Suppressor macrophage treated with lipopolysaccharide for 4 hours (primary cell): Measurements from ENCODE around the gene TMEM132A.
A peak's percentile ranks its signal among the peaks of the same experiment; 100 is the strongest.

Experiments
- DNase-seq: peaks from one replicate; pipeline ENCODE4 v3.0.0-alpha.2; 2020

The TMEM132A gene

GRCh38 chr11:60923800-60924109 is 505 bp upstream of the TMEM132A start:
- no peak for DNase-seq

GRCh38 chr11:60924906-60925853 is 920 bp downstream of the TMEM132A start:
- DNase-seq: no peak

GRCh38 chr11:60925868-60926267 is 1.6 kb downstream of the TMEM132A start:
- DNase-seq: peak; percentile 89

- no peak for DNase-seq
Measured at GRCh38 chr11:60926500-60926899, 2.2 kb downstream of the TMEM132A start.

DNA sequence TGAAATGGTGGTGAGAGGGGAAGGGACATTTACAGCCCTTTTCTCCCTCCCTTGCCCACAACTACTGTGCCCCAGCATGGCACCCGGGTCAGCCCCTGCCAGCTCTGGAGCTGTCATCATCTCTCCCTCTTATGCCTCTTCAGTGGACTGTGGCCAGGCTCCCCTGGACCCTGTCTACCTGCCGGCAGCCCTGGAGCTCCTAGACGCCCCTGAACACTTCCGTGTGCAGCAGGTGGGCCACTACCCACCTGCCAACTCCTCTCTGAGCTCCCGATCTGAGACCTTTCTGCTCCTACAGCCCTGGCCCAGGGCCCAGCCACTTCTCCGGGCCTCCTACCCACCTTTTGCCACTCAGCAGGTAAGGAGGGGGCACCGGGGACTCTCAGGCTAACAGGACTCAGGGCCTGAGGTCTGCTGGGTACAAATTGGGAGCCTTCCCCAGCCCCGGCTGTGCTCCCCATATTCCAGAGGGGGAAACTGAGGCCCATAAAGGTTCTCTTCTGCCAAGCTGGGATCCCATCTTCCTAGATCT is 2.9 kb downstream of the TMEM132A start:
- DNase-seq: no peak

GRCh38 chr11:60927600-60927999 is 3.3 kb downstream of the TMEM132A start:
- DNase-seq: no peak

DNA sequence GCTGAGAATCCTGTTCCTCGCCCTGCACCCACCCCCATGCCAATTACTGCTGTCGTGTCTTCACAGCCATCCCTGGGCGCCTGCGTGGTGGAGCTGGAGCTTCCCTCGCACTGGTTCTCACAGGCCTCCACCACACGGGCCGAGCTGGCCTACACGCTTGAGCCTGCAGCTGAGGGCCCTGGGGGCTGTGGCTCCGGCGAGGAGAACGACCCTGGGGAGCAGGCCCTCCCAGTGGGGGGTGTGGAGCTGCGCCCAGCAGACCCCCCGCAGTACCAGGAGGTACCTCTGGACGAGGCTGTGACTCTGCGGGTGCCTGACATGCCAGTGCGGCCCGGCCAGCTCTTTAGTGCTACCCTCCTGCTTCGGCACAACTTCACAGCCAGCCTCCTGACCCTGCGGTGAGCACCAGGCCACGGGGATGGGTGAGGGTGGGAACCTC is 4.3 kb downstream of the TMEM132A start:
- no peak for DNase-seq

DNA sequence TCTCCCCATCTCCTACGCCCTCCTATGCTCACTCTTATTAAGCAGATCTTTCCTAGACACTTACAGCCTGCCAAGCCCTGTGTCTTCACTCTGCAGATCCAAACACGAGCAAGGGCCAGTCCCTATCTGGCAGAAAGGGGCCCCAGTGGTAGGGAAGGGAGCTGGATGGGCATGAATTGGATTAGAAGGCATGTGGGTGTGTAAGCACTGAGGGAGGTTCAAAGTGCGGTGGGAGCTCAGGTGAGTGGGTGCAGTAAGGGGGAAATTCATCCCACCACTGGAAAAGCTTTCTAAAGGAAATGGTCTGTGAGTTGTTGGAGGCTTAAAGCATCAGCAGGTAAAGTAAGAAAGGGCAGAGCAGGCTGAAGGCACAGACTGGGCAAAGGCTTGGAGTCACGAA is 5.5 kb downstream of the TMEM132A start:
- no peak for DNase-seq

- no peak for DNase-seq
Measured at GRCh38 chr11:60930394-60930793, 6.1 kb downstream of the TMEM132A start.

DNA sequence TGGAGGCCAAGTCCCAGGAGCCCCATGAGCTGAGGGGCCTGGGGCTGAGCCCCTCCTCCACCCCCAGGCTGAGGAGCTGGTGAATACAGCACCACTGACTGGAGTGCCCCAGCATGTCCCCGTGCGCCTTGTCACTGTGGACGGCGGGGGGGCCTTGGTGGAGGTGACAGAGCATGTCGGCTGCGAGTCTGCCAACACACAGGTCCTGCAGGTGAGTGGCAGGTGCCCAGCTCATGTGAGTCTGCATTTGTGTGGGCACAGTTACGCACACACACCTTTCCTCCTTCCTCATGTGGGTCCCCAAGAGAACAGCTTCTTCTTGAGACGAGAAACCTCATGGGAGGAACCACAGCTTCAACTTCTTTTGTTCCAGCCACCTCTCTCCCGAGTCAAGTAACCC is 7.7 kb downstream of the TMEM132A start:
- no peak for DNase-seq

- no peak for DNase-seq
Measured at GRCh38 chr11:60932605-60933356, 8.5 kb downstream of the TMEM132A start.

DNA sequence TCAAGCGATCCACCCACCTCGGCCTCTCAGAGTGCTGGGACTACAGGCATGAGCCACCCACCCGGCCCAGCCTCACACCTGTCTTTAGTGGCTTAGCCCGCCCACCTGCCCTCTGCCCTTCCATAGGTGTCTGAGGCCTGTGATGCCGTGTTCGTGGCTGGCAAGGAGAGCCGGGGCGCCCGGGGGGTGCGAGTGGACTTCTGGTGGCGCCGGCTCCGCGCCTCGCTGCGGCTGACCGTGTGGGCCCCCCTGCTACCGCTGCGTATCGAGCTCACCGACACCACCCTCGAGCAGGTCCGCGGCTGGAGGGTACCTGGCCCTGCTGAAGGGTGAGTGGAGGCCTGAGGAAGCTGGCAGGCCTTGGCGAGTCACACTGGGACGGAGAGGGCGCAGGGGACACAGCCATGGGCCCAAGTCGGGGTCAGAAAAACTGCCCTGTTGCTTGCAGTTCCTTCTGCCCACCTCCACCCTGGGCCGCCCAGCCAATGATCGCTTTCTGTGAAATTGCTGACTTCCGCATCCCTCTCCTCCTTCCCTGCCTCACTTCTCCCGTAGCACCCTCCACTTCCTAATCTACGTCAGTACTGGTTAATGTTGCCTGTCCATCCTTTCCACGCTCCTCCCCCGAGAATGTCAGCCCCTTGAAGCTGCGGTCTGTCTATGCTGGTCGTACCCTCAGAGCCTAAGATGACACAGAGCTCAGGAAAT is 9.3 kb downstream of the TMEM132A start:
- DNase-seq: no peak

DNA sequence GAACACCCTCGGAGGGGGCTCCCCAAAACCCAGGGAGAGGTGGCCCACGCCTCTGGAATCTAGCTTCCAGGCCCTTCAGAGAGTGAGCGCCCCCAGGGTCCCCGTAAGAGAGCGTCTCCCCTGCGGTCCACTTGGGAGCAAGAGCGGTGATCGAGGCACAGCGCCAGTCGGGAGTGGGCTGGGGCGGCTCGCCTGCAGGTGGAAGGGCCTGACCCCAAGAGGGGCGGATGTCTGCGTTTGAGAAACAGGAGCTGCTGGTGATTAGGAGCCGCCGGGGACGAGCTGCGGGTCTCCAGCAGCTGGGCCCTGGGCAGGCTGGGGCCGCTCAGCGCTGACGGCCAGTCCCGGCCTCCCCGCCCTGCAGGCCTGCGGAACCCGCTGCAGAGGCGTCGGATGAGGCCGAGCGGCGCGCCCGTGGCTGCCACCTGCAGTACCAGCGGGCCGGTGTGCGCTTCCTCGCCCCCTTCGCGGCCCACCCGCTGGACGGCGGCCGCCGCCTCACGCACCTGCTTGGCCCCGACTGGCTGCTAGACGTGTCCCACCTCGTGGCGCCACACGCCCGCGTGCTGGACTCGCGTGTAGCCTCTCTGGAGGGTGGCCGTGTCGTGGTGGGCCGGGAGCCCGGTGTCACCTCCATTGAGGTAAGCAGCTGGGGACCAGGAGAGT is 10.0 kb downstream of the TMEM132A start:
- DNase-seq: no peak

- no peak for DNase-seq
Measured at GRCh38 chr11:60934790-60935605, 10.7 kb downstream of the TMEM132A start.

DNA sequence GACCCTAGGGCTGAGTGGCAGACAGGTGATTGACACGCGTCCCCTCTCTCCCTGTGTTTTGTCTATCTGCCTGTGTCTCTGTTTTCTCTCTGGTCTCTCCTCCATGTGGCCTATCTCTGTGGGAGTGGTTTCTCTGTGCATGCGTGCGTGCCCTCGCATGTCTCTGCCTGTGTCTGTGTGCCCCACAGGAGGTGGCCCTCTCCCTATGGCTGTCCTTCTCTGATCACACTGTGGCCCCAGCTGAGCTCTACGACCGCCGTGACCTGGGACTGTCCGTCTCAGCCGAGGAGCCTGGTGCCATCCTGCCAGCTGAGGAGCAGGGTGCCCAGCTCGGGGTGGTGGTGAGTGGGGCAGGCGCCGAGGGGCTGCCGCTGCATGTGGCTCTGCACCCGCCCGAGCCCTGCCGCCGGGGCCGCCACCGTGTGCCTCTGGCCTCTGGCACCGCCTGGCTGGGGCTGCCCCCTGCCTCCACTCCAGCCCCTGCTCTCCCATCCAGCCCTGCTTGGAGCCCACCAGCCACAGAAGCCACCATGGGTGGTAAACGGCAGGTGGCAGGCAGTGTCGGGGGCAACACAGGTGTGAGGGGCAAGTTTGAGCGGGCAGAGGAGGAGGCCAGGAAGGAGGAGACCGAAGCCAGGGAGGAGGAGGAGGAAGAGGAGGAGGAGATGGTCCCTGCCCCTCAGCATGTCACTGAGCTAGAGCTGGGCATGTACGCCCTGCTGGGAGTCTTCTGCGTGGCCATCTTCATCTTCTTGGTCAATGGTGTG is 11.6 kb downstream of the TMEM132A start:
- no peak for DNase-seq

- DNase-seq: no peak
Measured at GRCh38 chr11:60936467-60937143, 12.3 kb downstream of the TMEM132A start.

- DNase-seq: no peak
Measured at GRCh38 chr11:60937144-60937527, 12.9 kb downstream of the TMEM132A start.

DNA sequence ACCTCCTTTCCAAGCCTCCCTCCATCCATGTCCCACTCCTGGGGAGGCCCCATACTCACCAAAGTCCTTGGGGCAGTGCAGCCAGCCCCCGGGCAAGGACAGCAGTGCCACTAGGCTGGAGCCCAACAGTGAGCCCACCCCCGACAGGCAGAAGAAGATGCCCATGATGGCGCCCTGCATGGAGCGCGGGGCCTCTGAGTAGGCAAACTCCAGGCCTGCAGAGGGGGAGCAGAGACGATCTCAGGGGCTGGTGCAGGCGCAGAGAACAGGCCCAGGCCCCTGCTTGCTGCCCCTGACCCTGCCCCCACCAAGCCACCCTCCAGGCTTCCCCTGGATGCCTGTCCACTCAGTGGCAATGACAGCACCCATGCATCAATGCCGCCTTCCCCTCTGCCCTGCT is 13.6 kb downstream of the TMEM132A start:
- no peak for DNase-seq

DNA sequence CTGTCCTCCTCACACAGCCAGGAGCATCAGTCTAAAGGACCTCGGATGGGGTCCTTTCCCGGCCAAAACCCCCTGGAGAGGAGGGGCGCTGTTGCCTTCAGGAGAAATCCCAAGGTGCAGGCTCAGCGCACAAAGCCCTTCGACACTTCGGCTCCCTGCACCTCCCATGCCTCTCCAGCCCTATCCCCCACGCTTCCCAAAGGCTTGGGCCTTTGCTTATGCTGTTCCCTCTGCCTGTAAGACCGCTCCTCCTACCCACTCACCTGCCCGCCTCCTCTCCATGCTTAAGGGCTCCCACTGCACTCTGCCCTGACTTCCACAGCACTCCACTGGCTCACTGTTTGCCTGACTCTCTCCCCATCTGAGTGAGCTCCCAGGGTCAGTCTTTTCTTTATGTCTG is 14.2 kb downstream of the TMEM132A start:
- no peak for DNase-seq

- no peak for DNase-seq
Measured at GRCh38 chr11:60939301-60939700, 15.0 kb downstream of the TMEM132A start.
